HS-27A (cell line): ENCODE results near the gene TEX13D.
"Not testable (repeated sequence)": the region's sequence is repeated elsewhere in the genome, so short reads cannot be mapped to it uniquely, and the experiment has no call there.

Source experiments
- DNase-seq: peaks from one replicate; pipeline ENCODE4 v3.0.0-alpha.2; 2012; ENCODE audit warnings: low read depth, missing footprints

TEX13D gene

GRCh38 chrX:124332481-124333424 lies at the start of gene TEX13D:
TEX13D (plus strand) TSS chrX:124332660; CDS start chrX:124332918, 258 bp downstream.
- DNase-seq, result no peak

DNA sequence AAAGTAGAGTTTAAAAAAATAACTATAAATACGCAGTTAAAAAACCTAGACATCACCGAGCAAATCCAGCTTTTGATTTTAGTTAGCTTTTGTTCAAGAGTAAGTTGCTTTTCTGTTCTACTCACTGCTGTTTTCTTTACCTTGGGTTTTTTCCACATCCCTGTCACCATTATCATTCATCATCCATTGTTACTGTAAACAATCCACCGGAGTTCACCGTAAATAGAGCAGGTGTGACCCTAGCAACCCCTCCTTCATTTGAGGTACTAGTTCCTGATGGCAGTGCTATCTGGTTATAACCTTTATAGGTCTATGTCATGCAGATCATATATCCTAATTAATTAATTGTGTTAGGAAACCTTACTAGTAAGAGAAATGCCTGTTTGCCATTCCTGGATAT lies 43.0 kb upstream of the TEX13D start:
- no peak for DNase-seq

GRCh38 chrX:124293810-124294209 lies 38.6 kb upstream of the TEX13D start:
- no peak for DNase-seq

DNA sequence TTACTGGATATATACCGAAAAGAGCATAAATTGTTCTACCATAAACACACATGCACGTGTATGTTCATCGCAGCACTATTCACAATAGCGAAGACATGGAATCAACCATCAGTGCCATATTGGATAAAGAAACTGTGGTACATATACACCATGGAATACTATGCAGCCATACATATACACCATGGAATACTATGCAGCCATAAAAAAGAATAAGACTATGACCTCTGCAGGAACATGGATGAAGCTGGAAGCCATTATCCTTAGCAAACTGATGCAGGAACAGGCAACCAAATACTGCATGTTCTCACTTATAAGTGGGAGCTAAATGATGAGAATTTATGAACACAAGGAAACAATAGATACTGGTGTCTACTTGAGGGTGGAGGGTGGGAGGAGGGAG lies 33.1 kb upstream of the TEX13D start:
- not testable (repeated sequence) for DNase-seq

DNA sequence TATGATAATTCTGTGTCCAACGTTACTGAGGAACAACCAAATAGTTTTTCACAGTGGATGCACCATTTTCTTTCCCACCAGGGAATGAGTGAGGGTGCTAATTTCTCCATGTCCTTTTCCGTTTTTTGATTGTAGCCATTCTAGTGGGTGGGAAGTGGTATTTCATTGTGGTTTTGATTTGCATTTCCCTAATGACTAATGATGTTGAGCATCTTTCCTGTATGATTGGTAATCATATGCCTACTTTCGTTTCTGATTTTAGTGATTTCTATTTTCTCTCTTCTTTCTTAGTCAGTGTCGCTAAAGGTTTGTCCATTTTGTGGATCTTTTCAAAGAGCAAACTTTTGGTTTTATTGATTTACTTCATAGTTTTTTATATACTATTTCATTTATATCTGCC lies 32.1 kb upstream of the TEX13D start:
- DNase-seq, result no peak

DNA sequence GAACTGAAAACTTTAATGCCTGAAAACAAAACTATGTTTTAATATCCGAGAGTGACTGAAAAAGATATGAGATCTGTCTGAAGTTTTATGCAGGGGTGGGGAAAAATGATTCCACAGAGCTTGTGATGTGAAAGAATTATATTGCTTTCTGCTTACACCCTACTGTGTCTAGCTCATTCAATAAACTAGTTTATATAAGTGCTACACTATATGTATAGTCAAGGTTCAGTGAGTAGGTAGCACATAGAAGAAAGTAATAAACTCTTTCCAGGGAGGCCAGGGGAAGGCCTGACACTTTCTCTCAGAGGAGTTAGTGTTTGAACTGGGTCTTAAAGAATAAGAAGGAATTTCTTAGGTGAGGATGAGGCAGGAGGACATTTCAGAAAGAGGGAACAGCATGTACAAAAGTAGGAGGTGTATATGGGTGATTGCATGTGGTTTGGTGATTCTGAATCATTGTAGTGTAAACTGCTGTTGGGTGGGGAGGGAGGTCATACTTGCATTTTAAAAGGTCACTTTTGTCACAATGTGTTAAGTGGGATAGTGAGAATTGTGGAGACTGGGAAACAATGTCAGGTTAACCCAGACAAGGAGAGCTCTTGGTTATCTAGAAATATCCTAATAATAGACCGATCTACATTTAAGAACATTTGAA lies 25.1 kb upstream of the TEX13D start:
- DNase-seq, result no peak

DNA sequence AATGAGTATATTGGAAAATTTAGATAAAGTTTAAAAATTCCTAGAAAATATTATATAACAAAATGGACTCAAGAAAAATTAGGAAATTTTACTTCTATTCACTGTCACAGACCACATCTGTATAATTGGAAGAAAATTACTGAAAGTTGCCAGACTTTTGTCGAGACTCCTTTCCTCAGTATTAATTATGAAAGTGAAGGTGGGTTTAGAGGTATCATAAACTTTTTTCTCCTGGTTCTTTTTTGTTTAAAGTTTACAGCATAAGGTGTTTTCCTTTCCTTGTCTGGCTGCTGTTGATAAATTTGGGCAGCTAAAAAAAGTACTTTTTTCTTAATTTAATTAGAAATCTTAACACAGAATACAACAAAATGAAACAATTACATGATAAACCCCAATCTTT lies 6.7 kb upstream of the TEX13D start:
- DNase-seq, result no peak

DNA sequence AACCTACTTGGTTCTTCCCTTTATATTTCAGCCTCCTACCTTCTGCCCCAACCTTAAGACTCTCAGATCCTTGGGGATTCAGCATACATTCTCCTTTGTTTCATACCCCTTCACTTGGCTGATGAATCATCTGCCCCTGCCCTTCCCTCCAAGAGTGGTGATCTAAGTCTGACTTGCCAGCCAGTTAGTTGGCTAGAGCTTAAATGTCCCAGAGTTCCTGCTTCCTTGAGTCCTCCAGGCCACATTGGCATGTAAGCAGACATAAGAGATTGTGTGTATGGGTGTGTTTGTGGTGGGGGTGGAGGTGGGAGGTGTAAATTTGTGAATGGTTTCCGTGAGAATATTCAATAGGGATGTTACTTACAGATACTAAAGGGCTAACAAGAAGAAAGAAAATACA lies 3.7 kb upstream of the TEX13D start:
- no peak for DNase-seq

DNA sequence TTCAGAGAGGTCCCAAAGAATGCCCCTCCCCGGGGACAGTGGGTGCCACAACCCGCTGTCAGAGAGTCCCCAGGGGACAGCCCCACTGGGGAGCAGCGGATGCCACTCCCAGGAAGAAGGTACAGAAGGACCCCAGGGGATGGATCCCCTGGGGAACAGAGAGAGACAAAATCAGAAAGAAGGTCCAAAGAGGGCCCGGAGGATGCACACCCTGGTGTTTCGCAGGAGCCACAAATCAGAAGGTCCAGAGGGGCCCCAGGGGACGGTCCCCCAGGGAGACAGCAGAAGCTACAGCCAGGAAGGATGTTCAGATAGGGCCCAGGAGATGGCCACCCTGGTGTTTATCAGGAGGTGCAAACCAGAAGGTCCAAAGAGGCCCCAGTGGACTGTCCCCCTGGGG lies 1.4 kb downstream of the TEX13D start:
- no peak for DNase-seq

GRCh38 chrX:124334555-124334954 lies 2.1 kb downstream of the TEX13D start:
- not testable (repeated sequence) for DNase-seq

GRCh38 chrX:124335598-124335997 lies 3.1 kb downstream of the TEX13D start:
- no peak for DNase-seq

DNA sequence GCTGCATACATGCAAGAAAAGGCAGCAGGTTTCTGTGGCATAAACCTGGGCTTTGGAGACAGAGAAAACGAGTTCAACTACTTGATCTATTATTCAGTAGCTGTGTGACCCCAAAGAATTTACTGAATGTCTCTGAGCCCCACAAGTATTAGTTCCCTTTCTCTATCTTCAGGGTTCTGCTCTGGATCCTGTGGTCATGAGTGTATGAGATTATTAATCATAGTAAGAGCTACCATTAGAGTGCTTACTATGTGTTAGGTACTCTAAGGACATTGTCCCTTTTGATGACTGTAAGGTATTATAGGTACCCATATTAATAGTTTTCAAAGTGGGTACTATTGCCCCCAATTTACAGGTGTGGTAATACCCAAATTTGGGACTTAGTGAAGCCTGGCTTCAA lies 5.5 kb downstream of the TEX13D start:
- no peak for DNase-seq

- no peak for DNase-seq
Observed at GRCh38 chrX:124338733-124339514, 6.5 kb downstream of the TEX13D start.

DNA sequence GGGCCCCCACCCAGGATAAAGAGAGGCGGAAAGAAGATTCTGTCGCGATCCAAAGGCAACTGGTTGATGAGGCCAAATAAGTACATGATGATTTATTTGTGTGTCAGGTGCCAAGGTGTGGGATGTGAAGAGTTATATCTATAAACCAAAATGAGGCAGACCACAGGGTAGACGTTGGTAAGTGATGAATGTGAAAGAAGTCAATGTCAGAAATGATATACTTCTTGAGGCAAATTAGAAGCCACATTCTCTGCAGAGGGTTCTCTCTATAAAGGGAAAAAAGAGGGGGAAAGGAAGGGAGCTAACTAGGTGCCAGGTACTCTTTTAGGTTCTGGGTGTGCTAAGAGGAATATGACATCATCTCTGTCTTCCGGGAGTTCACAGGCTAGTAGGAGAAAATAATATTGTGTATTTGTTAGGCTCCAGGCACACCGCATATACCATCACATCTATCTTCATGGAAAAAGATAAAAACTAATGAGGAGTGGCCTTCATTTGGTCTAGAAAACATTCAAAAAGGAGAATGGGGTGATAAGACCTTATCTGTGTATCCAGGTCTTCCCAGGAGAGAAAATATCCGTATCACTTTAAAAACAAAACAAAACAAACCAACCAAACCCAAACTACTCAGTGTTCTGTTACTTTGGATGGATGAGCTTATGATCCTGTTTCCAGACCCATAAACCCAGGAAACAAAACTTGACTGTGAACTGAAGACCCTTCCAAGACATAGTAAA lies 9.1 kb downstream of the TEX13D start:
- DNase-seq, result no peak

- DNase-seq, result no peak
Observed at GRCh38 chrX:124342174-124342867, 9.9 kb downstream of the TEX13D start.

- DNase-seq, result no peak
Observed at GRCh38 chrX:124343016-124343415, 10.6 kb downstream of the TEX13D start.

GRCh38 chrX:124344246-124344645 lies 11.8 kb downstream of the TEX13D start:
- no peak for DNase-seq

DNA sequence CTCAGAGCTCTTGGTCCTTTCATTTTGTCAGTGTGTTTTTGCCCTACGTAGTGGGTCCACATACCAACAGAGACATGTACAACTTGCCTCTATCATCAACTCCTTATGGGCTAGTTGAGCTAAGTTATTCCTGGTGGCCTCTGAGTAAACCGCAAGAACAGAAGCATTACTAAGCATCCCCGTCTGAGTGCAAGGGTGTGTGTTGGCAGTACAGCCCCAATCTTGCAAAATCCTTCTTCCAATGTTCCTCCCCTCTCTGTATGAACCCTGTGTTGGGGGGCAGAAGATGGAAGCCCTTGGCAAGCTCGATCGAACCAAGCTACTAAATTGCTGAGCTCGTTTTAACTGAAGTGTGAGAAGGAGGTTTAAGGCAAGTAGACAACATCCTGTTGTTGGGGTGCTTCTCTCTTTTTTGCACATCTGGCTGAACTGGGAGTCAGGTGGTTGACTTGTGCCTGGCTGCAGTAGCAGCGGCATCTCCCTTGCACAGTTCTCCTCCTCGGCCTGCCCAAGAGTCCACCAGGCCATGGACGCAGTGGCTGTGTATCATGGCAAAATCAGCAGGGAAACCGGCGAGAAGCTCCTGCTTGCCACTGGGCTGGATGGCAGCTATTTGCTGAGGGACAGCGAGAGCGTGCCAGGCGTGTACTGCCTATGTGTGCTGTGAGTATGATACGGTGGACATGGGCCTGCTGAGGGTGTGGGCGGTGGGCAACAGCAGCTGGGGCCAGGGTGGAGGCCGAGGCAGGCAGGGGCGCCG lies 13.8 kb downstream of the TEX13D start, which contains the start of gene SH2D1A:
Gene SH2D1A, plus strand, starts transcription at position 447 of the 760 bp plus-strand sequence. Its CDS starts 80 bp downstream, at position 527.
- no peak for DNase-seq

GRCh38 chrX:124346877-124347241 lies 14.4 kb downstream of the TEX13D start:
- no peak for DNase-seq

DNA sequence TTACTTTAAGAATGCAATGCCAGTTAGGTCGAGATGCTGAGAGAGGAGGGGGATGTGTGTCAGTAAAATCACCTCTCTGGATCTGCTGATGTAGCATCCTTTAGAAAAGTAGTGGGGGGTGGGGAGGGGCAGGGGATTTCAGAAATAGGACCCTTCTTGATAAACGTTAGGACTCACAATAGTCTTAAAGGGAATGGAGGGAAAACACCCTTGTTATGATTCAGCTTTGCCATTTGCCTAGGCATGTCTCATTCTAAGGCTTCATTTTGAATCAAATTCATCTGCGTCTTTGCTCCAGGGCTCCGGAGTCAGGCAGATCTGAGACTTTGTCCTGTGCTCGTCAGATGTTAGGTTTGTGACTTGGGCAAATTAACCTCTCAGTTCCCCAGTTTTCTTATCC lies 14.8 kb downstream of the TEX13D start:
- no peak for DNase-seq
